Measurements from ENCODE around the gene LACTB.

- no peak for TF ChIP-seq TAF1 (IDR thresholded peaks at IDR 0.05; ENCODE audit: borderline replicate concordance, insufficient read depth, low read length)
- TF ChIP-seq POLR2AphosphoS5 (IDR thresholded peaks at IDR 0.05; ENCODE audit: low read depth, low read length) = no peak
- TF ChIP-seq SIN3A (IDR thresholded peaks at IDR 0.05; ENCODE audit: borderline replicate concordance, insufficient read depth, low read length) = no peak
Observed at GRCh38 chr15:63160638-63161037, 39.0 kb downstream of the LACTB start.
